SK-N-SH treated with all-trans-retinoic acid at 6 μM for 48 hours (cell line): Measurements from ENCODE around the gene COX19.

ENCODE experiments used
- ATAC-seq: fragments of 200-7000 bp; cut with Tn5 transposase; 3 replicates; pipeline ENCODE4 v1.9.1; 2020; ENCODE audit warnings: mild to moderate bottlenecking, moderate library complexity
- ARNTL ChIP-seq: fragments of 450-650 bp; formaldehyde crosslinking; IDR thresholded peaks from 2 replicates; pipeline ENCODE4 v1.5.0; 2020; ENCODE audit warnings: low read depth, mild to moderate bottlenecking, moderate library complexity, borderline replicate concordance
- BACH2 ChIP-seq: fragments of 250-450 bp; sonication (Bioruptor Pico); IDR thresholded peaks from 2 replicates; pipeline ENCODE4 v1.9.0; 2021; ENCODE audit warnings: mild to moderate bottlenecking, borderline replicate concordance
- CSDC2 ChIP-seq: fragments of 250-450 bp; sonication (Bioruptor Pico); IDR thresholded peaks from 2 replicates; pipeline ENCODE4 v1.5.0; 2020; ENCODE audit warnings: mild to moderate bottlenecking, moderate library complexity
- ESRRG ChIP-seq: fragments of 250-450 bp; sonication (Bioruptor Pico); IDR thresholded peaks from 2 replicates; pipeline ENCODE4 v1.6.1; 2021; ENCODE audit warnings: mild to moderate bottlenecking
- OSR1 ChIP-seq: fragments of 250-450 bp; sonication (Bioruptor Pico); IDR thresholded peaks from 2 replicates; pipeline ENCODE4 v1.8.0; 2022; ENCODE audit warnings: moderate library complexity, mild to moderate bottlenecking, inconsistent platforms
- PPARA ChIP-seq: fragments of 250-450 bp; sonication (Bioruptor Pico); IDR thresholded peaks from 2 replicates; pipeline ENCODE4 v1.5.0; 2020; ENCODE audit warnings: mild to moderate bottlenecking, borderline replicate concordance
- RARB ChIP-seq: fragments of 250-450 bp; sonication (Bioruptor Pico); IDR thresholded peaks from 2 replicates; pipeline ENCODE4 v1.8.0; 2021; ENCODE audit warnings: mild to moderate bottlenecking, moderate library complexity
- TCF4 ChIP-seq: fragments of 250-450 bp; sonication (Bioruptor Pico); IDR thresholded peaks from 2 replicates; pipeline ENCODE4 v1.8.0; 2021; ENCODE audit warnings: mild to moderate bottlenecking, moderate library complexity, borderline replicate concordance
- TOX ChIP-seq: fragments of 250-450 bp; sonication (Bioruptor Pico); IDR thresholded peaks from 2 replicates; pipeline ENCODE4 v1.8.0; 2021; ENCODE audit warnings: mild to moderate bottlenecking, moderate library complexity, borderline replicate concordance
- ZC3H10 ChIP-seq: fragments of 250-450 bp; sonication (Bioruptor Pico); IDR thresholded peaks from 2 replicates; pipeline ENCODE4 v1.5.1; 2021; ENCODE audit warnings: mild to moderate bottlenecking, moderate library complexity
- ZFP3 ChIP-seq: fragments of 250-450 bp; sonication (Bioruptor Pico); IDR thresholded peaks from 2 replicates; pipeline ENCODE4 v1.5.0; 2020; ENCODE audit warnings: mild to moderate bottlenecking, moderate library complexity
- ZFP30 ChIP-seq: fragments of 450-650 bp; formaldehyde crosslinking; IDR thresholded peaks from 2 replicates; pipeline ENCODE4 v1.5.0; 2022; ENCODE audit warnings: mild to moderate bottlenecking, moderate library complexity
- ZNF565 ChIP-seq: fragments of 450-650 bp; formaldehyde crosslinking; conservative IDR thresholded peaks from 2 replicates; pipeline ENCODE4 v1.5.0; 2020; ENCODE audit warnings: low read depth, mild to moderate bottlenecking, moderate library complexity
- ZNF70 ChIP-seq: fragments of 450-650 bp; formaldehyde crosslinking; IDR thresholded peaks from 2 replicates; pipeline ENCODE4 v1.5.0; 2020; ENCODE audit warnings: mild to moderate bottlenecking, moderate library complexity
- ZNF8 ChIP-seq: fragments of 450-650 bp; formaldehyde crosslinking; IDR thresholded peaks from 2 replicates; pipeline ENCODE4 v1.5.0; 2020; ENCODE audit warnings: mild to moderate bottlenecking, moderate library complexity
- TF ChIP-seq, protein P1 (sequence below): fragments of 250-450 bp; sonication (Bioruptor Pico); IDR thresholded peaks from 2 replicates; pipeline ENCODE4 v1.8.0; 2021; ENCODE audit warnings: low read depth, mild to moderate bottlenecking, moderate library complexity, borderline replicate concordance
- TF ChIP-seq, protein P2 (sequence below): fragments of 250-450 bp; sonication (Bioruptor Pico); IDR thresholded peaks from 2 replicates; pipeline ENCODE4 v1.5.1; 2020; ENCODE audit warnings: low read depth, mild to moderate bottlenecking, moderate library complexity
- TF ChIP-seq, protein P3 (sequence below): fragments of 250-450 bp; sonication (Bioruptor Pico); IDR thresholded peaks from 2 replicates; pipeline ENCODE4 v1.8.0; 2020; ENCODE audit warnings: mild to moderate bottlenecking, moderate library complexity, borderline replicate concordance
- TF ChIP-seq, protein P4 (sequence below): fragments of 250-450 bp; sonication (Bioruptor Pico); IDR thresholded peaks from 2 replicates; pipeline ENCODE4 v1.5.0; 2020; ENCODE audit warnings: mild to moderate bottlenecking, moderate library complexity
- TF ChIP-seq, protein P5 (sequence below): fragments of 250-450 bp; sonication (Bioruptor Pico); IDR thresholded peaks from 2 replicates; pipeline ENCODE4 v1.5.1; 2021; ENCODE audit warnings: mild to moderate bottlenecking, moderate library complexity

The COX19 gene

DNA sequence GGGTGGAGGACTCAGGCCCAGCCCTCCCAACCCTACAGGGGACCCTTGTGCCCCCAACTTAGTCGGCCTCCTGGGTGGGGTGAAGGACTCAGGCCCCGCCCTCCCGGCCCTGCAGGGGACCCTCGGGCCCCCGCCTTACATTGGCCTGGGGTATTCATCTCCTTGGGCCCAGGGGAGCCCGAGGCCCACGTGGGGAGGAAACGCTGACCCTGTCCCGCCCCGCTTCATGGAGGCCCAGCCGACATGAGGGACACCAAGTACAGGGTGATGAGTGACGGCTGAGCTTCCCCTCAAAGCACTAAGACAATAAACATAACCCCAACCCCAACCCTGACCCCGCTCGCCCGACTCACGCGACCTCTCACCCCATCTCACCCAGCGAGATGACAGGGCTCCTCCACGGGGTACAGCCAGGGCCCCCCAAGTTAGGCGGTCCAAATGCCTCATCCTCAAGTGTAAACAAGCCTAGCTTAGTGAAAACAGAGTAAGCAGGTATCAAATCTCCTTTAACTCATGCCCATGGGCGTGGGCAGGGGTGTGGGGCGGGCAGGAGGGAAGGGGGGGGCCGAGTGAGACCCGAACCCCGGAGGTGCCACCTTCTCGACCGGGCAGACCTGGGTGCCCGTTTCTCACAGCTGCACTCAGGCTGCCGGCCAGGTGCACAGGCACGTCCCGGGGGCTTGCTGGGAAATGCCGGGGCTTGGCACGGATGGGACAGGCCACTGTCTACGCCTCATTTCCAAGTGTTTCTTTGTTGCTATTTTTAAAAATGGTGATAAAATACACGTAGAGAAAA lies 15.8 kb upstream of the COX19 start:
- TF ChIP-seq, protein P1, sequence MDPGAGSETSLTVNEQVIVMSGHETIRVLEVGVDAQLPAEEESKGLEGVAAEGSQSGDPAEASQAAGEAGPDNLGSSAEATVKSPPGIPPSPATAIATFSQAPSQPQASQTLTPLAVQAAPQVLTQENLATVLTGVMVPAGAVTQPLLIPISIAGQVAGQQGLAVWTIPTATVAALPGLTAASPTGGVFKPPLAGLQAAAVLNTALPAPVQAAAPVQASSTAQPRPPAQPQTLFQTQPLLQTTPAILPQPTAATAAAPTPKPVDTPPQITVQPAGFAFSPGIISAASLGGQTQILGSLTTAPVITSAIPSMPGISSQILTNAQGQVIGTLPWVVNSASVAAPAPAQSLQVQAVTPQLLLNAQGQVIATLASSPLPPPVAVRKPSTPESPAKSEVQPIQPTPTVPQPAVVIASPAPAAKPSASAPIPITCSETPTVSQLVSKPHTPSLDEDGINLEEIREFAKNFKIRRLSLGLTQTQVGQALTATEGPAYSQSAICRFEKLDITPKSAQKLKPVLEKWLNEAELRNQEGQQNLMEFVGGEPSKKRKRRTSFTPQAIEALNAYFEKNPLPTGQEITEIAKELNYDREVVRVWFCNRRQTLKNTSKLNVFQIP (CRISPR knock-in tag) = no peak
- no peak for TF ChIP-seq RARB (CRISPR knock-in tag)
- TF ChIP-seq, protein P2, sequence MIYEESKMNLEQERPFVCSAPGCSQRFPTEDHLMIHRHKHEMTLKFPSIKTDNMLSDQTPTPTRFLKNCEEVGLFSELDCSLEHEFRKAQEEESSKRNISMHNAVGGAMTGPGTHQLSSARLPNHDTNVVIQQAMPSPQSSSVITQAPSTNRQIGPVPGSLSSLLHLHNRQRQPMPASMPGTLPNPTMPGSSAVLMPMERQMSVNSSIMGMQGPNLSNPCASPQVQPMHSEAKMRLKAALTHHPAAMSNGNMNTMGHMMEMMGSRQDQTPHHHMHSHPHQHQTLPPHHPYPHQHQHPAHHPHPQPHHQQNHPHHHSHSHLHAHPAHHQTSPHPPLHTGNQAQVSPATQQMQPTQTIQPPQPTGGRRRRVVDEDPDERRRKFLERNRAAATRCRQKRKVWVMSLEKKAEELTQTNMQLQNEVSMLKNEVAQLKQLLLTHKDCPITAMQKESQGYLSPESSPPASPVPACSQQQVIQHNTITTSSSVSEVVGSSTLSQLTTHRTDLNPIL = no peak
- no peak for TF ChIP-seq TCF4
- TF ChIP-seq, protein P3, sequence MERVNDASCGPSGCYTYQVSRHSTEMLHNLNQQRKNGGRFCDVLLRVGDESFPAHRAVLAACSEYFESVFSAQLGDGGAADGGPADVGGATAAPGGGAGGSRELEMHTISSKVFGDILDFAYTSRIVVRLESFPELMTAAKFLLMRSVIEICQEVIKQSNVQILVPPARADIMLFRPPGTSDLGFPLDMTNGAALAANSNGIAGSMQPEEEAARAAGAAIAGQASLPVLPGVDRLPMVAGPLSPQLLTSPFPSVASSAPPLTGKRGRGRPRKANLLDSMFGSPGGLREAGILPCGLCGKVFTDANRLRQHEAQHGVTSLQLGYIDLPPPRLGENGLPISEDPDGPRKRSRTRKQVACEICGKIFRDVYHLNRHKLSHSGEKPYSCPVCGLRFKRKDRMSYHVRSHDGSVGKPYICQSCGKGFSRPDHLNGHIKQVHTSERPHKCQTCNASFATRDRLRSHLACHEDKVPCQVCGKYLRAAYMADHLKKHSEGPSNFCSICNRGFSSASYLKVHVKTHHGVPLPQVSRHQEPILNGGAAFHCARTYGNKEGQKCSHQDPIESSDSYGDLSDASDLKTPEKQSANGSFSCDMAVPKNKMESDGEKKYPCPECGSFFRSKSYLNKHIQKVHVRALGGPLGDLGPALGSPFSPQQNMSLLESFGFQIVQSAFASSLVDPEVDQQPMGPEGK (CRISPR knock-in tag) = no peak
- TF ChIP-seq, protein P4, sequence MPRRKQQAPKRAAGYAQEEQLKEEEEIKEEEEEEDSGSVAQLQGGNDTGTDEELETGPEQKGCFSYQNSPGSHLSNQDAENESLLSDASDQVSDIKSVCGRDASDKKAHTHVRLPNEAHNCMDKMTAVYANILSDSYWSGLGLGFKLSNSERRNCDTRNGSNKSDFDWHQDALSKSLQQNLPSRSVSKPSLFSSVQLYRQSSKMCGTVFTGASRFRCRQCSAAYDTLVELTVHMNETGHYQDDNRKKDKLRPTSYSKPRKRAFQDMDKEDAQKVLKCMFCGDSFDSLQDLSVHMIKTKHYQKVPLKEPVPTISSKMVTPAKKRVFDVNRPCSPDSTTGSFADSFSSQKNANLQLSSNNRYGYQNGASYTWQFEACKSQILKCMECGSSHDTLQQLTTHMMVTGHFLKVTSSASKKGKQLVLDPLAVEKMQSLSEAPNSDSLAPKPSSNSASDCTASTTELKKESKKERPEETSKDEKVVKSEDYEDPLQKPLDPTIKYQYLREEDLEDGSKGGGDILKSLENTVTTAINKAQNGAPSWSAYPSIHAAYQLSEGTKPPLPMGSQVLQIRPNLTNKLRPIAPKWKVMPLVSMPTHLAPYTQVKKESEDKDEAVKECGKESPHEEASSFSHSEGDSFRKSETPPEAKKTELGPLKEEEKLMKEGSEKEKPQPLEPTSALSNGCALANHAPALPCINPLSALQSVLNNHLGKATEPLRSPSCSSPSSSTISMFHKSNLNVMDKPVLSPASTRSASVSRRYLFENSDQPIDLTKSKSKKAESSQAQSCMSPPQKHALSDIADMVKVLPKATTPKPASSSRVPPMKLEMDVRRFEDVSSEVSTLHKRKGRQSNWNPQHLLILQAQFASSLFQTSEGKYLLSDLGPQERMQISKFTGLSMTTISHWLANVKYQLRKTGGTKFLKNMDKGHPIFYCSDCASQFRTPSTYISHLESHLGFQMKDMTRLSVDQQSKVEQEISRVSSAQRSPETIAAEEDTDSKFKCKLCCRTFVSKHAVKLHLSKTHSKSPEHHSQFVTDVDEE = no peak
- no peak for TF ChIP-seq ZFP30 (CRISPR knock-in tag)
- TF ChIP-seq TOX (CRISPR knock-in tag) = no peak
- ATAC-seq = no peak

DNA sequence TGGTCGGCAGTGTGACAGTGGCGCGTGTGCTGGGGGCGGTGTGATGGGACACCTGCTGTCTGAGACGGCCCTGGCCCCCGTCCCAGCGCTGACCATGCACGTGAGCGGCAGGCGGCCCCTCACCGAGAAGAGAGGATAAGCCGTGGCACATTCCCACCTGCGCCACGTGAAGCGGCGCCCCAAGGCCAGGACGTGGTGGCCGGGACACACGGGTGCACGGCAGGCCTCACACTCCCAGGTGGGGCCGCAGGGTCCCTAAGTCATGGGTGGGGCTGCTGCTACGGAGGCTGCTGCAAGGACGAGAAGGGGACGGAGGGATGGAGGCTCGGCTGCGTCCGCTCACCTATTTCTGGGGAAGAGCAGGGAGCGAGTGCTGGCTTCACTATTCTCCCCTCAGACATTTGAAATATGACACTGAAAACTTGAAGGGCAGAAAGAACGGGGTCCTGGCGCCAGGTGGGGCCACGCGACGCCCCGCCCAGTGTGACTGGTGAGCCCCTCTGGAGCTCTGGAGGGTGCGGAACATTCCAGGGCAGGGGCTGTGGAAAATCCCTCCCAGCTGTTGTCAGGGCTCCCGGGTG lies 15.1 kb upstream of the COX19 start:
- no peak for ATAC-seq
- TF ChIP-seq ARNTL (CRISPR knock-in tag) = no peak
- no peak for TF ChIP-seq PPARA
- TF ChIP-seq, protein P5, sequence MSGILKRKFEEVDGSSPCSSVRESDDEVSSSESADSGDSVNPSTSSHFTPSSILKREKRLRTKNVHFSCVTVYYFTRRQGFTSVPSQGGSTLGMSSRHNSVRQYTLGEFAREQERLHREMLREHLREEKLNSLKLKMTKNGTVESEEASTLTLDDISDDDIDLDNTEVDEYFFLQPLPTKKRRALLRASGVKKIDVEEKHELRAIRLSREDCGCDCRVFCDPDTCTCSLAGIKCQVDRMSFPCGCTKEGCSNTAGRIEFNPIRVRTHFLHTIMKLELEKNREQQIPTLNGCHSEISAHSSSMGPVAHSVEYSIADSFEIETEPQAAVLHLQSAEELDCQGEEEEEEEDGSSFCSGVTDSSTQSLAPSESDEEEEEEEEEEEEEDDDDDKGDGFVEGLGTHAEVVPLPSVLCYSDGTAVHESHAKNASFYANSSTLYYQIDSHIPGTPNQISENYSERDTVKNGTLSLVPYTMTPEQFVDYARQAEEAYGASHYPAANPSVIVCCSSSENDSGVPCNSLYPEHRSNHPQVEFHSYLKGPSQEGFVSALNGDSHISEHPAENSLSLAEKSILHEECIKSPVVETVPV (CRISPR knock-in tag) = no peak
- TF ChIP-seq BACH2 (CRISPR knock-in tag) = no peak
- TF ChIP-seq, protein P1 (CRISPR knock-in tag) = no peak
- TF ChIP-seq ZNF565 (CRISPR knock-in tag) = no peak
- TF ChIP-seq RARB (CRISPR knock-in tag) = no peak
- TF ChIP-seq ESRRG = no peak
- no peak for TF ChIP-seq ZC3H10 (CRISPR knock-in tag)
- TF ChIP-seq, protein P4 = no peak
- no peak for TF ChIP-seq TCF4
- no peak for TF ChIP-seq ZNF70 (CRISPR knock-in tag)
- no peak for TF ChIP-seq OSR1
- TF ChIP-seq, protein P3 (CRISPR knock-in tag) = no peak
- no peak for TF ChIP-seq ZNF8 (CRISPR knock-in tag)
- TF ChIP-seq ZFP3 (CRISPR knock-in tag) = no peak
- TF ChIP-seq, protein P2 = no peak
- TF ChIP-seq CSDC2 = no peak
